NCI-H774 (cell line): ENCODE results near the gene PARP16.

Source experiments
- DNase-seq: peaks from one replicate; lab custom pipeline; 2025; lab: John Stamatoyannopoulos, UW

PARP16 gene

DNA sequence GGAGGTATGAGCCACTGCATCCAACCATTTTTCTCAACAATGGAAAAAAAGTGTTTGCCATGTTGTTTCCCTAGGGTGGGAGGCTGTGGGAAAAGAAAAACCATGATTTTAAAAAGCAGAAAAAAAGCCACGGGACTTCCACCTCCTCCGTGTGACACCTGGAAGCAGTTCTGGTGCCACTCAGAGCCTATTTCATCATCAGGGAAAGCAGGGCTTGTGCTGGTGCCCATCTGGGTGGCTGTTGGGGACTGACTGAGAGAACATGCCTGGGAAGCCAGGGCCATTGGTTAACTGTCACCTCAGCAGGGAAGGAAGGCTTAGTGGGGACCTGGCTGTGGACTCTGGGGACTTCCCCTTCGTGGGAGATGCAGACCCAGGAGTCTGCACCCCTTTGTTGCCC lies 25.1 kb upstream of the PARP16 start:
- no peak for DNase-seq

GRCh38 chr15:65310431-65311137 lies 23.9 kb upstream of the PARP16 start:
- no peak for DNase-seq

- DNase-seq: no peak
Observed at GRCh38 chr15:65309882-65310418, 23.3 kb upstream of the PARP16 start.

DNA sequence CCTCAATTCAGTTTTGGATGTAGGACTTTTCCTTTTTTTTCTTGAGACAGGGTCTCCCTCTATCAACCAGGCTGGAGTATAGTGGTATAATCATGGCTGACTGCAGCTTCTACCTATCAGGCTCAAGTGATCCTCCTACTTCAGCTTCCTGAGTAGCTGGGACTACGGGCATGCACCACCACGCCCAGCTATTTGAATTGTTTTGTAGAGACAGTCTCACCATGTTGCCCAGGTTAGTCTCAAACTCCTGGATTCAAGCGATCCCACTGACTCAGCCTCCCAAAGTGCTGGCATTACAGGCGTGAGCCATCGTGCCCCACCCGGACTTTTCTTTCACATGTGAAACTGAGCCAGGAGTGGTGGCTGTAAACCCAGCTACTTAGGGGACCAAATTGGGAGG lies 21.3 kb upstream of the PARP16 start:
- DNase-seq: no peak

DNA sequence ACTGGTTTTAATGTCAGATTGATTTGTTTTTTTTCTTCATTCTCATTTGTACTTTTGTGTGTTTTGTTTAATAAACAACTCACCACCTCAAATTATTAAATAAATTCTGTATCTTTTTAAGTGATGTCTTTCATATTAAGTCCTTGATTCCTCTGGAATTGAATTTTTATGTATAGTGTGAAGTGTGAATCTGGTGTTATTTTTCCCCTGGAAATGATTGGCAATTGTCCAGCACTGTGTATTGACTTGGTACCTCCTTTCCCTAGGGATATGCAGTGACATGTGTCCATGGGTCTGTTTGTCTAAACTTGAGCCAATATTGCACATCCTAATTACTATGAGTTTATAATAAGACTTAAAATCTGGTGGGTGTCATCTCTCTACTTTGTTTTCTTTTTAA lies 19.9 kb upstream of the PARP16 start:
- DNase-seq: no peak

- DNase-seq: no peak
Observed at GRCh38 chr15:65305776-65306175, 19.1 kb upstream of the PARP16 start.

DNA sequence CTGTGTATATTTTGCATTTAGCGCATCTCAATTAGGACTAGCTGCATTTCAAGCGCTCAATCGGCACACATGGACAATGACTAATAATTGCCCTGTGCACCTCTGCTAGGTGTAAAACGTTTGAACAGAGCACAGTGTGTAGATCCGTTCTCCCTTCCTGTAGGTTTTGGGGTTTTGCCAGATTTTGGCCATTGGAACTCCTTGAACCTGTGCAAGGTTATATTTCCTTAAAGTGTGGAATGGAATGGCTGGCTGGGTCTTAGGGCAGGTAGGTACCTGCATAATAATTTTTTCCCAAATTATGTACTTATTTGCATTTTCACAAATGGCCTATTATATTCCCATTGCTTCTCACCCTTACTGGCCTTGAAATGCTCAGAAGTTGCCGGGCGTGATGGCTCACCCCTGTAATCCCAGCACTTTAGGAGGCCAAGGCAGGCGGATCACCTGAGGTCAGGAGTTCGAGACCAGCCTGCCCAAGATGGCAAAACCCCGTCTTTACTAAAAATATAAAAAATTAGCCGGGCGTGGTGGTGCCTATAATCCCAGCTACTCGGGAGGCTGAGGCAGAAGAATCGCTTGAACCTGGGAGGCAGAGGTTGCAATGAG lies 18.6 kb upstream of the PARP16 start:
- DNase-seq: no peak

- peak; percentile 85 for DNase-seq
Observed at GRCh38 chr15:65304381-65305149, 17.9 kb upstream of the PARP16 start, which contains the start of gene RNU5B-1. RNU5B-1 (plus strand) TSS chr15:65304677.

- no peak for DNase-seq
Observed at GRCh38 chr15:65303687-65304380, 17.2 kb upstream of the PARP16 start.

- no peak for DNase-seq
Observed at GRCh38 chr15:65302061-65302460, 15.4 kb upstream of the PARP16 start.

DNA sequence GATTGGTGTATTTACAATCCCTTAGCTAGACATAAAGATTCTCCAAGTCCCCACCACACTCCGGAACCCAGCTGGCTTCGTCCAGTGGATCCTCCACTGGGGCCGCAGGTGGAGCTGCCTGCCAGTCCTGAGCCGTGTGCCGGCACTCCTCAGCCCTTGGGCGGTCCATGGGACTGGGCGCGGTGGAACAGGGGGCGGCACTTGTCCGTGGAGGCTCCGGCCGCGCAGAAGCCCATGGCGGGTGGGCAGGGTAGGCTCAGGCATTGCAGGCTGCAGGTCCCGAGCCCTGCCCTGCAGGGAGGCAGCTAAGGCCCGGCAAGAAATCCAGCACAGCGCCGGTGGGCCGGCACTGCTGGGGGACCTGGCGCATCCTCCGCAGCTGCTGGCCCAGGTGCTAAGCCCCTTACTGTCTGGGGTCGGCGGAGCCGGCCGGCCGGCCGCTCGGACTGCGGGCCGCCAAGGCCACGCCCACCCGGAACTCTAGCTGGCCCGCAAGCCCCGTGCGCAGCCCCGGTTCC lies 14.3 kb upstream of the PARP16 start:
- DNase-seq: no peak

GRCh38 chr15:65298731-65299130 lies 12.0 kb upstream of the PARP16 start:
- no peak for DNase-seq

GRCh38 chr15:65292938-65293518 lies 6.3 kb upstream of the PARP16 start:
- DNase-seq: no peak

DNA sequence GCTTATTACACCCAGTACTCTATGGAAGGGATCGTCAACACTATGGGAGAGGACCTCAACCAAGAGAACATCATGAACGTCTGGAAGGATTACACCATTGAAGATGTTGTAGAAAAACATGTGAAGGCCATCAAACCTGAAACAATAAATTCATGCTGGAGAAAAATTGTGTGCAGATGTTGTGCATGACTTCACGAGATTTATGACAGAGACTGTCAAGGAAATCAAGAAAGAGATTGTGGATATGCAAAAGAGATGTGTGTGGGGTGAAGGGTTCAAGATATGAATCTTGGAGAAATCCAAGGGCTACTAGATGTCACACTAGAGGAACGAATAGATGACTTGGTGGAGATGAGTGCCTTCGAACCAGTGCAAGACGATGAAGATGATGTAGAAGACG lies 3.5 kb upstream of the PARP16 start:
- no peak for DNase-seq

- no peak for DNase-seq
Observed at GRCh38 chr15:65289261-65289854, 2.7 kb upstream of the PARP16 start.

- DNase-seq: no peak
Observed at GRCh38 chr15:65287520-65287855, 805 bp upstream of the PARP16 start.

DNA sequence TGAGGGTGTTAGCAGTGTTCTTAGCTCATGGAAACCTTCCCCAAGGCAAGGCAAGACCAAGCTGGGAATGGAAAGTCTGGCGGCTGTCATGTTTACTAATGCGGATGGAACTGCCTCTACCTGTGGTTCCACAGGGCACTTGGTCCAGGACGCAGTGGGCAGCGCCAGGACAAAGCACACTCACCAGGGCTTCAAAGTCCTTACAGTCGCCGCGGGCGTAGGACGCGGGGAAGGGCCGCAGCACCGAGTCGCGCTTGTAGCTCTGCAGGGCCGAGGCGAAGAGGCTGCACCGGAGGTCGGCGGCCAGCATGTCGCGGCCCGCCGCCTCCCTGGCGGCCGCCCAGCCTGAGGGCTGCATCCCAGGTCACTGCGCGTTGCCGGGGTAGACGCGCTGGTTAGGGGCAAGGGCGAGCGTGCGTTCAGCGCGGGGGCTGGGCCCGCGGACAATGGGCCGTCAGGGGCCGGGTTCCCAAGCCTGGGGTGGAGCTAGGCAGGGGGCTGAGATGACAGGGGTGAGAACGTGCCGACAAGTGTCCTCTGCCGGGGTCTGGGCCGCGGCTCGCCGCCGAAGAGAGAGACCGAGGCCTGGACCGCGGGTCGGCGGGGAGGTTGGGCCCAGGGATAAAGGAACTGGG lies 497 bp downstream of the PARP16 start:
- DNase-seq: no peak

- no peak for DNase-seq
Observed at GRCh38 chr15:65285291-65286068, 1.2 kb downstream of the PARP16 start.

DNA sequence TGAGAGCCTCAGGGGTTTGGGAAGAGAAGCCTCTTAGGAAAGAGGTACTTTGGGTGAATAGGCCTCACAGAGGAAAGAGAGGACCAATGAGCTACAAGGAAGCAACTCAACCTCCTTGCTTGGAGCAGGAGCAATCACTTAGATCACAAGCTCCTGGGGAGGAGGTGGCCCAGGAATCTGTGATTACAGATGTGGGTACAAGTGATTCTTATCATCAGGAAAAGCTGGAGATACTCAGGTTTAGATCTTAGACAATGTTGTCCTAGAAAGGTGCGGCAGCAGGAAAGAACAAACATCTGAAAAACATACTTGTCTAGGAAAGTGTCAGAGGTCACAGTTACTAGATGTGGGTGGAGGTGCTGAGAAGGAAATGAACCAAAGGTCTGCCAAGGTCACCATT lies 8.2 kb downstream of the PARP16 start:
- no peak for DNase-seq

DNA sequence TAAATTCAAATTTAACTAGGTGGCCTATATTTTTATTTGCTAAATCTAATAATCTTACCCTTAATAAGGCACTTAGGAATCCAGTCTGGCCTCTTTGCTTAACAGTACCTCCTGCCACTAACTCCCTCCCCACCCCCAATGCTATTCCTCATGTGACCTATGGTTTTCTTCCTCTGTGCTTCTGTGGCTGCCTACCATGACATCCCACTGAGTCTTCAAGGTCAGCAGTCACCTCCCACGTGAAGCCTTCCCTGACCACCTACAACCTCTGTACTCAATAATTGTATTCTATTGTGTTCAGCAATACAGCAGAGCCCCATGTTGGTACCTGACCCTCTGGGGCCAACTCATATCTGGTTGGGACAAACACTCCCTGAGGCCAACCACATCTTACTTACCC lies 9.7 kb downstream of the PARP16 start:
- no peak for DNase-seq
